H1 (cell line): ENCODE results near the gene GPR137. TPM values are rescaled to one million over a fixed set of nuclear protein-coding genes. Genes with fewer than 3 reads are reported as not detected.
A peak's percentile ranks its signal among the peaks of the same experiment; 100 is the strongest.

Experiments used
- BRCA1 ChIP-seq: IDR thresholded peaks from 2 replicates; pipeline ENCODE4 v1.6.1; 2012; ENCODE audit warnings: low read depth, low read length, improper control_type of control experiment
- CTCF ChIP-seq, 3 experiments: IDR thresholded peaks; 1 replicate in 2 of 3; 2 replicates in 1 of 3; pipeline versions ENCODE4 v1.5.1 to v1.6.1; 2011; ENCODE audit warnings: low read length in 3 of 3, mild to moderate bottlenecking in 3 of 3, inconsistent platforms in 2 of 3, low read depth in 1 of 3, moderate library complexity in 1 of 3; ENCODE audit not compliant: insufficient read depth in 1 of 3; ENCODE audit errors: control extremely low read depth in 1 of 3
- GTF2F1 ChIP-seq: IDR thresholded peaks from 2 replicates; pipeline ENCODE4 v1.6.1; 2012; ENCODE audit warnings: low read depth, low read length, improper control_type of control experiment, borderline replicate concordance
- HDAC6 ChIP-seq: IDR thresholded peaks from one replicate; pipeline ENCODE4 v1.7.1; 2012; ENCODE audit warnings: low read depth, mild to moderate bottlenecking, inconsistent platforms, low read length, moderate library complexity
- JUN ChIP-seq: IDR thresholded peaks from 2 replicates; pipeline ENCODE4 v1.6.1; 2011; ENCODE audit warnings: low read depth, mild to moderate bottlenecking, improper control_type of control experiment, low read length
- KDM5A ChIP-seq: fragments of 200-600 bp; IDR thresholded peaks from 2 replicates; pipeline ENCODE4 v1.7.1; 2012; ENCODE audit warnings: mild to moderate bottlenecking, low read length, inconsistent platforms, mixed read lengths
- NANOG ChIP-seq: IDR thresholded peaks from 2 replicates; pipeline ENCODE4 v1.6.1; 2011; ENCODE audit warnings: low read length, low read depth, mild to moderate bottlenecking, inconsistent platforms; ENCODE audit not compliant: insufficient read depth, poor library complexity, severe bottlenecking
- PHF8 ChIP-seq: fragments of 200-600 bp; sonication (generic); conservative IDR thresholded peaks from 2 replicates; pipeline ENCODE4 v1.7.1; 2012; ENCODE audit warnings: low read depth, mild to moderate bottlenecking, inconsistent platforms, low read length, moderate library complexity
- POLR2A ChIP-seq, 2 experiments: IDR thresholded peaks; 1 replicate in 1 of 2; 2 replicates in 1 of 2; pipeline ENCODE4 v1.6.1; 2011; ENCODE audit warnings: low read depth in 2 of 2, low read length in 2 of 2, mild to moderate bottlenecking in 2 of 2; ENCODE audit errors: control extremely low read depth in 1 of 2
- POLR2AphosphoS5 ChIP-seq: IDR thresholded peaks from 2 replicates; pipeline ENCODE4 v1.6.1; 2011; ENCODE audit warnings: low read depth, low read length
- RFX5 ChIP-seq: IDR thresholded peaks from 2 replicates; pipeline ENCODE4 v1.6.1; 2011; ENCODE audit warnings: low read depth, low read length, improper control_type of control experiment, borderline replicate concordance
- RXRA ChIP-seq: IDR thresholded peaks from 2 replicates; pipeline ENCODE4 v1.6.1; 2011; ENCODE audit warnings: low read depth, mild to moderate bottlenecking, low read length, moderate library complexity; ENCODE audit not compliant: insufficient read depth
- SIRT6 ChIP-seq: IDR thresholded peaks from one replicate; pipeline ENCODE4 v1.7.1; 2012; ENCODE audit warnings: low read length, inconsistent platforms
- SP4 ChIP-seq: IDR thresholded peaks from 2 replicates; pipeline ENCODE4 v1.6.1; 2012; ENCODE audit warnings: low read length, inconsistent platforms
- SUZ12 ChIP-seq: fragments of 200-600 bp; sonication (generic); IDR thresholded peaks from 2 replicates; pipeline ENCODE4 v1.6.1; 2012; ENCODE audit warnings: mild to moderate bottlenecking, inconsistent platforms, low read length, moderate library complexity, mixed read lengths
- TAF7 ChIP-seq: optimal IDR thresholded peaks from 2 replicates; pipeline ENCODE3; 2011; ENCODE audit warnings: low read depth, mild to moderate bottlenecking, inconsistent platforms, low read length, moderate library complexity, borderline replicate concordance
- TEAD4 ChIP-seq: IDR thresholded peaks from 2 replicates; pipeline ENCODE4 v1.6.1; 2012; ENCODE audit warnings: low read depth, low read length, inconsistent platforms, mixed read lengths
- YY1 ChIP-seq: IDR thresholded peaks from 2 replicates; pipeline ENCODE4 v1.6.1; 2011; ENCODE audit warnings: low read depth, mild to moderate bottlenecking, low read length
- polyA plus RNA-seq, 7 experiments: library from polyadenylated mRNA; depleted of rRNA in 3 of 7; stranded (reverse) in 5 of 7; unstranded in 2 of 7; fragments of >200 nt in 5 of 7; fragments of 200-250 nt in 2 of 7; gene quantifications; 1 replicate in 5 of 7; 2 replicates in 1 of 7; 4 replicates in 1 of 7; pipeline versions ENCODE4 v1.2.1 to v1.2.3, GENCODE V29; 2011 to 2013; ENCODE audit warnings: missing spikeins in 2 of 7, mixed read lengths in 2 of 7
- total RNA-seq: library from RNA; stranded (reverse); fragmentation: NEBNext Ultra II Directional; extraction: Animal tissue kit (Norgen Biotek cat#: 25700); gene quantifications from 2 replicates; pipeline ENCODE4 v1.2.1, GENCODE V29; 2021
- TF ChIP-seq, protein P1 (sequence below): IDR thresholded peaks from 2 replicates; pipeline ENCODE4 v1.6.1; 2012; ENCODE audit warnings: inconsistent platforms
- TF ChIP-seq, protein P2 (sequence below): IDR thresholded peaks from 2 replicates; pipeline ENCODE4 v1.6.1; 2012; ENCODE audit warnings: low read length, inconsistent platforms

GPR137 gene
- total and polyA plus RNA-seq, 2 of the 8 experiments (the other 6 are each of a cell fraction or from before 2014, with no cell fraction given): 36.2 to 37.8 TPM

DNA sequence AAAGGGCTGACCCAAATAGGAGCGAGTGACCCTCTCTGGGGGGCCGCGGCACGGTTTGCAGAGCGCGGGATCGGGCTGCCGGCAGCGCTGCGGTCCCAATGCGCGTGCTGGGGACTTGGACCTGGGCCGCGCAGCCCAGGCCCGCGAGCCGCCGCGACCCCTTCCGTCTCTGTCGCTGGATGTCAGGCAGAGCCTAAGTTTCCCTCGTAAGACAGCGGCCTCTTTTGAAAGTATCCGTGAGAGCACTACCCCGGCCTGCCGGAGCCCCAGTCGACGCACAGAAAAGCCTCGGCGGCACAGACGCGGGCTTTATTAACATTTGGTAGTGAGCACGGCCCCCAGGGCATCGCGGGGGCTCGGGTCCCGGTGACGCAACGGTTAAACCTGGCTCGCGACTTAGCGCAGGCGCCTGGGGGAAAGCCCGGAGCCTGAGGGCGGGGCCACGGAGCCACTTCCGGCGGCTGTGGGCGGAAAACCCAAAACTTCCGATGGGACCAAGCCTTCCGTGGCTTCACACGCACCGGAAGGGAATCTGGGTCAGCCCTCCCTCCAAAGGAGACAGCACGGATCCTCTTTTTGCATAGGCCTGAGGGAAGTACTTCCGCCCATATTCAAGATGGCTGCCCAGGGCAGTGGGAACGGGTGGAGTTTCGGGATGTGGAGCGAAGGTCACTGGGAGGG is 16.0 kb upstream of the GPR137 start (continued):
- TF ChIP-seq YY1: peak; percentile 100
- TF ChIP-seq TEAD4: no peak
- no peak for TF ChIP-seq SIRT6
- TF ChIP-seq SUZ12: no peak
- TF ChIP-seq RXRA: no peak
- peak; percentile 37; the same call in 1 of the 2 replicates for TF ChIP-seq PHF8
- no peak for TF ChIP-seq NANOG
- no peak for TF ChIP-seq TAF7
- TF ChIP-seq, protein P1, sequence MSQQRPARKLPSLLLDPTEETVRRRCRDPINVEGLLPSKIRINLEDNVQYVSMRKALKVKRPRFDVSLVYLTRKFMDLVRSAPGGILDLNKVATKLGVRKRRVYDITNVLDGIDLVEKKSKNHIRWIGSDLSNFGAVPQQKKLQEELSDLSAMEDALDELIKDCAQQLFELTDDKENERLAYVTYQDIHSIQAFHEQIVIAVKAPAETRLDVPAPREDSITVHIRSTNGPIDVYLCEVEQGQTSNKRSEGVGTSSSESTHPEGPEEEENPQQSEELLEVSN: peak; percentile 38; the same call in 1 of the 2 replicates
- TF ChIP-seq, protein P2, sequence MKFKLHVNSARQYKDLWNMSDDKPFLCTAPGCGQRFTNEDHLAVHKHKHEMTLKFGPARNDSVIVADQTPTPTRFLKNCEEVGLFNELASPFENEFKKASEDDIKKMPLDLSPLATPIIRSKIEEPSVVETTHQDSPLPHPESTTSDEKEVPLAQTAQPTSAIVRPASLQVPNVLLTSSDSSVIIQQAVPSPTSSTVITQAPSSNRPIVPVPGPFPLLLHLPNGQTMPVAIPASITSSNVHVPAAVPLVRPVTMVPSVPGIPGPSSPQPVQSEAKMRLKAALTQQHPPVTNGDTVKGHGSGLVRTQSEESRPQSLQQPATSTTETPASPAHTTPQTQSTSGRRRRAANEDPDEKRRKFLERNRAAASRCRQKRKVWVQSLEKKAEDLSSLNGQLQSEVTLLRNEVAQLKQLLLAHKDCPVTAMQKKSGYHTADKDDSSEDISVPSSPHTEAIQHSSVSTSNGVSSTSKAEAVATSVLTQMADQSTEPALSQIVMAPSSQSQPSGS: peak; percentile 84
- no peak; a peak in 1 of 3 replicates for TF ChIP-seq POLR2A (IDR thresholded peaks at IDR 0.05; ENCODE audit: control extremely low read depth in 1 of 2, low read depth in 2 of 2, low read length in 2 of 2)
- 0 out of 2 replicates have a peak, but pooled peaks have one; percentile 37 for TF ChIP-seq KDM5A
- peak; percentile 82; the same call in 1 of the 2 replicates for TF ChIP-seq GTF2F1
- TF ChIP-seq SP4: peak; percentile 81; the same call in 1 of the 2 replicates
- no peak for TF ChIP-seq RFX5
- no peak for TF ChIP-seq POLR2AphosphoS5
- no peak; the same call in 1 of the 2 replicates for TF ChIP-seq BRCA1
- no peak for TF ChIP-seq JUN
- no peak for TF ChIP-seq HDAC6
- TF ChIP-seq CTCF (IDR thresholded peaks at IDR 0.05; ENCODE audit: control extremely low read depth in 1 of 3, insufficient read depth in 1 of 3, low read depth in 1 of 3, low read length in 3 of 3): no peak; a peak in 2 of 4 replicates
